ENCODE data around the gene SNX19.

Gene SNX19

GRCh38 chr11:130906616-130907015 is 9.7 kb downstream of the SNX19 start:
- no peak for DNase-seq

GRCh38 chr11:130905512-130905911 is 10.8 kb downstream of the SNX19 start:
- DNase-seq, result no peak

- DNase-seq, result no peak
These were observed 11.9 kb downstream of the SNX19 start for GRCh38 chr11:130904380-130904779.

- DNase-seq, result no peak
These were observed 13.9 kb downstream of the SNX19 start for GRCh38 chr11:130902380-130902779.

GRCh38 chr11:130899106-130899505 is 17.2 kb downstream of the SNX19 start:
- DNase-seq, result no peak

- DNase-seq, result no peak
These were observed 18.8 kb downstream of the SNX19 start for GRCh38 chr11:130897262-130898182.

- peak; percentile 2 to 45 for DNase-seq
These were observed 21.8 kb downstream of the SNX19 start for GRCh38 chr11:130894322-130895025.

GRCh38 chr11:130892861-130893260 is 23.4 kb downstream of the SNX19 start:
- DNase-seq, result no peak

- DNase-seq, result no peak
These were observed 25.0 kb downstream of the SNX19 start for GRCh38 chr11:130891326-130891725.

- DNase-seq, result no peak
These were observed 26.1 kb downstream of the SNX19 start for GRCh38 chr11:130890039-130890745.

GRCh38 chr11:130888790-130889189 is 27.5 kb downstream of the SNX19 start:
- DNase-seq, result no peak

GRCh38 chr11:130886704-130887103 is 29.6 kb downstream of the SNX19 start:
- no peak for DNase-seq

GRCh38 chr11:130882138-130882551 is 34.1 kb downstream of the SNX19 start:
- DNase-seq, result no peak

GRCh38 chr11:130881475-130882137 is 34.7 kb downstream of the SNX19 start:
- no peak for DNase-seq

GRCh38 chr11:130879836-130880235 is 36.4 kb downstream of the SNX19 start:
- no peak for DNase-seq

GRCh38 chr11:130876931-130877915 is 39.1 kb downstream of the SNX19 start:
- DNase-seq, result no peak

GRCh38 chr11:130876100-130876499 is 40.2 kb downstream of the SNX19 start:
- DNase-seq, result no peak

GRCh38 chr11:130874955-130875531 is 41.2 kb downstream of the SNX19 start:
- DNase-seq, result no peak

- no peak for DNase-seq
These were observed 41.9 kb downstream of the SNX19 start for GRCh38 chr11:130874396-130874795.

- no peak for DNase-seq
These were observed 42.5 kb downstream of the SNX19 start for GRCh38 chr11:130873761-130874160.

GRCh38 chr11:130872981-130873380 is 43.3 kb downstream of the SNX19 start:
- no peak for DNase-seq

Data from bone marrow (tissue), 2 donors.